T-helper 2 cell treated with Interferon-gamma antibody and Interleukin-4, amounts not matched to agents 5 μg/mL and 100 μg/mL, for 36 hours (primary cell): ENCODE data around the gene TNFRSF14.

Source experiments
- DNase-seq: peaks from one replicate; pipeline ENCODE4 v3.0.0; 2021; ENCODE audit warnings: low spot score
- H3K27ac Mint-ChIP-seq: one replicate; pipeline ENCODE4 v1.8.0; 2021; ENCODE audit warnings: mild to moderate bottlenecking, mixed read lengths
- H3K27me3 Mint-ChIP-seq: one replicate; pipeline ENCODE4 v1.8.0; 2021; ENCODE audit warnings: low read depth, mixed read lengths
- H3K36me3 Mint-ChIP-seq: one replicate; pipeline ENCODE4 v1.8.0; 2021; ENCODE audit warnings: low read depth, mixed read lengths
- H3K4me1 Mint-ChIP-seq: one replicate; pipeline ENCODE4 v1.8.0; 2021; ENCODE audit warnings: low read depth, mixed read lengths
- H3K4me3 Mint-ChIP-seq: one replicate; pipeline ENCODE4 v1.8.0; 2022; ENCODE audit warnings: mild to moderate bottlenecking, moderate library complexity, mixed read lengths
- H3K9me3 Mint-ChIP-seq: one replicate; pipeline ENCODE4 v1.8.0; 2021; ENCODE audit warnings: mixed read lengths

Gene TNFRSF14

DNA sequence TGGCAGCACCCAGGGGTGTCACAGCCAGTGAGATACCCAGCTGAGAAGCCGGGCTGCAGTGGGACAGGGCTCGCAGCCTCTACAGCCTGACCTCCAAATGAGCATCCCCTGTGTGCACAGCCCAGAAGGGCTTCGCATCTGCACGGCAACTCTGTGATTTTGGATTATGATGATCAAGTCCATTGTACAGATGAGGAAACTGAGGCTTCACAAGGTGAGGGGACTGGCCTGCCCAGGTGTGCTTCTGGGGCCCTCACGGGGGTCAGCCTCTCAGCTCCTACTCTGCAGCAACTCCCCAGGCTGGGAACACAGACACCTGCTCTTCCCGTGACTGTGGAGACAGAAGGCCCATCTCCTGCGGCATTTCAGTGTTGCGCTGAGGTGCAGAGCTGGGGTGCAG lies 17.3 kb upstream of the TNFRSF14 start:
- no peaks in the 10 kb centered on the region for H3K9me3 Mint-ChIP-seq
- H3K4me1 Mint-ChIP-seq = no peaks in the 10 kb centered on the region
- peaks cover 20% of the 10 kb centered on the region for H3K27me3 Mint-ChIP-seq
- H3K27ac Mint-ChIP-seq = no peak overlapping the region
- DNase-seq = no peak
- H3K36me3 Mint-ChIP-seq = no peaks in the 10 kb centered on the region
- H3K4me3 Mint-ChIP-seq = no peak overlapping the region

DNA sequence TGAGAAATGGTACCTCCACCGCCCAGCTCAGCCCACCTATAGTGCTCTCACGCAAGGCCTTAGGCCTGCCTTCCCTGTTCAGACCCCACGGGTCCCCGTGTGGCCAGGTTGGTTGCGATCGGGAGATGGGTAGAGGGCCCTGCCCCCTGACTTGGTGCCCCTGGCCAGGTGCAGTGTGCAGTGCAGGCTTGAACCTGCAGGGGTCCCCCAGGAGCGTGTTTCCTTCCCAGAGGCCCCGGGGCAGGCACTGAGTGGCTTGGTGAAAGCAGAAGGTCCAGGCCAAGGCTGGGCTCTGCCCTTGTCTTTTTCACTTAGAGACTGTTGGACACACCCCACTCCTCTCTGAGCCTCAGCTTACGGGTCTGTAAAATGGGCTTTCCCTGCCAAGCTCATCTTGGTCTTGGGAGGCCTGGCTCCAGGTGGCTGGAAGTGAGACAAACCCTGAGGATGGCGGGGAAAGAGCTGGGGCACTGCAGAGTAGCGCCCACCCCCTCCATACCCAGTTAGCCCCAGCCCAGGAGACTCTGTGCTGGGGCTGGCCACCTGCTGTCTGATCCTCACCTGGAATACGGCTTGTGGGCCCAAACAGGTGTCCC lies 16.8 kb upstream of the TNFRSF14 start:
- Mint-ChIP-seq H3K36me3 (no peaks in the 10 kb centered on the region), H3K9me3 (no peaks in the 10 kb centered on the region), H3K27me3 (peaks cover 17% of the 10 kb centered on the region), H3K27ac (no peak overlapping the region), H3K4me3 (no peak overlapping the region), H3K4me1 (no peaks in the 10 kb centered on the region)
- DNase-seq = no peak

DNA sequence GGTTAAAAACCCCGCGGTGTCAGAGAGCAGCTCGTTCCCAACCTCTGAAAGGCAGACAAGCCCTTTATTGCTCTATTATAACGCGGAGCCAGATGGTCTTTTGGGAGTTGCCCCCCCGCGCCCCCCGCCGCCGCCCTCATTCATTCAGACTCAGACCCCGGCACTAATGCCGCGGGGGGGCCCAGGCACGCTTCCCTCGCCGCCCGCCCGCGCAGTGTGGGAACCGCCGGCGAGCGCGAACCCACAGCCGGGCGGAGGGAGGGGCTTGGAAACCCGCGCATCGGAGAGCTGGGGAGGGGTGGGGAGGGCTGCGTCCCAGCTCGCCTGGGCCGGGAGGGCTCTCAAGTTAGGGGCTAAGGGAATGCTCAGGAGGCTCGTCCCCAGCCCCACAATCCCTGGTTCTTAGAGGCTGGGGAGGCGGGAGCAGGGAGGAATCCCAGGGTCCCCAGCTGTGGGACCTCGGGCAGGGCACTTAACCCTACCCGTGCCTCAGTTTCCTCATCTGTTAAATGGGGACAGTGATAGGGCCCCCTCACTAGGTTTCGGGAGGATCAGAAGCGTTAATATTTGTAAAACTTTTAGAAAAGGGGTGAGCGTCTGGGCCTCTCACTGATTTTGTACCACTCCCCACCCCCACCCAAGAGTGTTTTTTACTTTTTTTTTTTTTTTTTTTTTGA lies 15.2 kb upstream of the TNFRSF14 start:
- no peaks in the 10 kb centered on the region for H3K9me3 Mint-ChIP-seq
- DNase-seq = no peak
- no peaks in the 10 kb centered on the region for H3K4me1 Mint-ChIP-seq
- H3K27me3 Mint-ChIP-seq = peaks cover 13% of the 10 kb centered on the region
- H3K4me3 Mint-ChIP-seq = no peak overlapping the region
- H3K27ac Mint-ChIP-seq = no peak overlapping the region
- H3K36me3 Mint-ChIP-seq = no peaks in the 10 kb centered on the region

DNA sequence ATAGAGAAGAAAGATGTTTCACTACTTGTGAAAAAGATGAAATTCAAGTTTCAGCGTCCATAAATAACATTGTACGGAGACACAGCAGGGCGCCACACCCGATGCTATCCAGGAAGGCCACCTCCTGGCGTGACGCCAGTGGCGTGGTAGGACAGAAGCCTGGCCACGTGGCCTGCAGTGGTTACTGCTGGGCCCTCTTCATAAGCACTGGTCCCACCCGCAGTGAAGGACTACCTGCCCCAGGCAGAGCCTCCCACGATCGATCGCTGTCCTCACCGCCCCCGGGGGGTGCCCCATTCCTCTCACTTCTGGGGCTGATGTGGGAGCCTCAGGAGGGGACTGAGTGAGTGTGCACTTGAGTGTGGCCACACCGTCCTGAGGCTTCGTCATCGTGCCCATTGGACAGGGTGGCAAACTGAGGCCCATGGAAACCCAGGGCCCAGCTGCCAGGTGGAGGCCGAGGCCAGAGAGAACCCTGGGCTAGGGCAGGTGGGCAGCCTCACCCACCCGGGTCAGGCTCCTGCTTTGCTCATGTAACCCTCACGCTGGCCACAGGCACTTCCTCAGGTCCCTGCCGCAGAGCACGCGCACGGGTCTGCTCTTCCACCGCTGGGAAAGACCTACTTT lies 14.4 kb upstream of the TNFRSF14 start:
- H3K9me3 Mint-ChIP-seq = no peaks in the 10 kb centered on the region
- H3K27me3 Mint-ChIP-seq = peaks cover 9% of the 10 kb centered on the region
- DNase-seq = no peak
- no peaks in the 10 kb centered on the region for H3K36me3 Mint-ChIP-seq
- H3K4me1 Mint-ChIP-seq = no peaks in the 10 kb centered on the region
- H3K4me3 Mint-ChIP-seq = no peak overlapping the region
- H3K27ac Mint-ChIP-seq = no peak overlapping the region

GRCh38 chr1:2542246-2542915 lies 13.8 kb upstream of the TNFRSF14 start:
- Mint-ChIP-seq H3K36me3 (no peaks in the 10 kb centered on the region), H3K27me3 (peaks cover 7% of the 10 kb centered on the region), H3K9me3 (no peaks in the 10 kb centered on the region), H3K4me1 (no peaks in the 10 kb centered on the region), H3K4me3 (no peak overlapping the region), H3K27ac (no peak overlapping the region)
- no peak for DNase-seq

- H3K27me3 Mint-ChIP-seq = peaks cover 7% of the 10 kb centered on the region
- no peak overlapping the region for H3K4me3 Mint-ChIP-seq
- peaks cover 7% of the 10 kb centered on the region for H3K4me1 Mint-ChIP-seq
- no peak for DNase-seq
- H3K9me3 Mint-ChIP-seq = no peaks in the 10 kb centered on the region
- H3K36me3 Mint-ChIP-seq = no peaks in the 10 kb centered on the region
- H3K27ac Mint-ChIP-seq = no peak overlapping the region
Measured at GRCh38 chr1:2543543-2544092, 12.6 kb upstream of the TNFRSF14 start.

GRCh38 chr1:2544093-2544874 lies 11.9 kb upstream of the TNFRSF14 start:
- peaks cover 7% of the 10 kb centered on the region for H3K27me3 Mint-ChIP-seq
- H3K9me3 Mint-ChIP-seq = no peaks in the 10 kb centered on the region
- no peak overlapping the region for H3K4me3 Mint-ChIP-seq
- H3K27ac Mint-ChIP-seq = no peak overlapping the region
- DNase-seq = no peak
- no peaks in the 10 kb centered on the region for H3K36me3 Mint-ChIP-seq
- H3K4me1 Mint-ChIP-seq = peaks cover 11% of the 10 kb centered on the region

DNA sequence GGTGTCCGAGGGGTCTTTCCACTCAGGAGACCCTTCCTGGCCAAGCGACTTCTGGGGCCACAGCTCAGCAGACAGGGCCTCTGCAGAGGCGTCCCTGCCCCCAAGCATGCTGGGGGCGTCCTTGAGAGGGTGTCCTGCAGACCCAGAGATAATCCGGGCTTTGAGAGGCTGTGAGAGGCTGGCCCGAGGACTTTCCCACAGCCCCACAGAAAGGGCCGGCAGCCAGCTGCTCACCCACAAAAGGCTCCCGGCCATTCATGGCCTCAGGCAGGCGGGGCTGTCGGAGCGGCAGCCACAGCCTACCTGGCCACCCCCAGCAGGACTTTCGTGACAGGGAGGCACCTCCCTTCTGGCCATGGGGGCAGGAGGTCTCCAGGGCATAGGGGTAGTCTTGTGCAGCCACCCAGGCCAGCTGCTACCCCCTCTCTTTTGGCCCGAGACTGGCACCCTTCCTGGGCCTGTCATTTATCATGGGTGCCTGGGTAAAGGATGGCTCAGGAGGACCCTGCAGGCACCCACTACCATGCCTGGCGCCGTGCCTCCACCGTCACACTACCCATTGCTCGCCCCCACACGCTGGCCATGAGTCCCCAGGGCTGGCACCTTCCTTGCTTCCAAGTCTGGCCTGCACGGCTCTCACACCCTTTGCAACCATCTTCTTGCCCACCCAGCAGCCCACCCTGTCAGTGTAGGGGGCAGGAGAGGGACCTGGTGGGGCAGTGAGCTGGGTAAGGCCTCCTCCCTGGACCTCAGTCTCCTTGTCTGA lies 11.1 kb upstream of the TNFRSF14 start:
- Mint-ChIP-seq H3K9me3 (no peaks in the 10 kb centered on the region), H3K27ac (no peak overlapping the region), H3K27me3 (peaks cover 7% of the 10 kb centered on the region), H3K4me1 (peaks cover 13% of the 10 kb centered on the region), H3K36me3 (peaks cover 2% of the 10 kb centered on the region), H3K4me3 (no peak overlapping the region)
- DNase-seq = no peak

GRCh38 chr1:2545754-2546514 lies 10.2 kb upstream of the TNFRSF14 start:
- H3K27ac Mint-ChIP-seq = peak overlapping the region; percentile 95
- peaks cover 4% of the 10 kb centered on the region for H3K36me3 Mint-ChIP-seq
- no peaks in the 10 kb centered on the region for H3K9me3 Mint-ChIP-seq
- H3K4me3 Mint-ChIP-seq = peak overlapping the region; percentile 87
- H3K4me1 Mint-ChIP-seq = peaks cover 13% of the 10 kb centered on the region
- DNase-seq = peak; percentile 88
- H3K27me3 Mint-ChIP-seq = peaks cover 7% of the 10 kb centered on the region

DNA sequence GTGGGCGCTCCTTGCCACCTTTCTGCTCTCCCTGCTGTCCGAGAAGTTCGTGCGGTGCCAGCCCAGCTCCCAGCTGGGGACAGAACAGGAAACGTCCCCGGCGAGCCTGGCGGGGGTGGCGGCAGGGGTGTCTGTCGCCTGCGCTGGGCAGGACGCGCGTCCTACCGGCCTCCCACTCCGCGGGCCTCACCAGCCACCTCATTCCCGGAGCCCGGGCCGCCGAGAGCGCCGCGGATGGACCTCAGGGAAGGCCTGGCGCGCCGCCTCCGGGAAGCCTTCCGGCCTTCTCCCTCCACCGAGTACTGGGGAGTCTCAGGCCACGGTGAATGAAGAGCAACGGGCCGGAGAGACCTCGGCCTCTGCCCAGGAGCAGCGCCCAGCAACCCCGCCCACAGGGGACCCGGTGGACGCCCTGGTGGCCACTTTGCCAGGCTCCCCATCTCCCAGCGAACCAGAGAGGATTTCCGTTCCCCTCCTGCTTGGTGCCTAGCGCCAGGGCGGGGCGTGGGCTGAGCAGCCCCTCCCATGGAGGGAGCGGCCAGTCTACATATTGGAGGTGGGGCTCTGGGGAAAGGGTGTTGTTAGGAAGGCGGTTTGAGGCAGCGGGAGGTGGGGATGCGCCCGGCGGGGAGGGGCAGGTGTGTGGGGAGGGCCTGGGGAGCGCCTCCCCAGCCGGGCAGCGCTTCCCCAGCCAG lies 9.5 kb upstream of the TNFRSF14 start:
- Mint-ChIP-seq H3K9me3 (no peaks in the 10 kb centered on the region), H3K4me3 (peak overlapping the region; percentile 87), H3K27ac (peak overlapping the region; percentile 95), H3K4me1 (peaks cover 13% of the 10 kb centered on the region), H3K36me3 (peaks cover 6% of the 10 kb centered on the region), H3K27me3 (peaks cover 4% of the 10 kb centered on the region)
- DNase-seq = peak; percentile 87

DNA sequence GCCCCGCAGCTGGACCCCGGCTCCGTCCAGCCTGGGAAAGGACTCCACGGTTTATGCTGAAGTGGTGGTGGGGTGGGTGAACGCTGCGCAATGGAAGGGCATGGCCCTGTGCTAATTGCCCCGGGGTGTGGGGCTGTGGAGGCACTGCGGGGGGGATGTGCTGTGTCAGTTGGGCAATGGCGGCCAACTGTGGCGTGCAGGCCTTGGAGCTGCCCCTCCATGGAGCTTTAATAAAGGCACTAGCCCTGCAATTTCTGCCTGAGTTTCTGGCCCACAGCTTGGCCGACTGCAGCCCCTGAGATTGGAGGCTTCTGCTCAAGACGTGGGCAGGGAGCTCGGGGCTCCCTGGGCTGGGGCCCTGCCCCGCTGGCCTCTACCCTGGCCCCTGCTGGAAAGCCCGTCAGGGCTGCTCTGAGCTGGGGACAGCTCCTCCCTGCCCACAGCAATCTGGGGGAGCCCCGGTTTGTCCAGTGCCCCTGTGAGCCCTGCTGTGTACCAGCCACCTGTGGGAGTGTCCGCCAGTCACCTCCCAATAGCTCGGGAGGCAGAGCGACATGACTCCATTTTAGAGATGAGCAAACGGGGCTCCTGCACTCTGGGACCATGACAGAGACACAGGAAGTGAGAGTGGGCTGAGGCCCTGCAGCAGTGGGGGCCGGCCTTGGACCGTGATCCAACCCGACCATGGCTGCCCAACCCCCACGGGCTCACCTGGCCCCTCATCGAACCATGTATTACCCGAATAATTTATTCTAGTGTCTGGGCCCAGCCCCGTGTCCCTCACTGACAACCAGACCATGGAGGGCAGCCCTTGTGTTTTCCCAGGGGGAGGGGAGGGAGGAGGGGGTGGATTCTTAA lies 8.7 kb upstream of the TNFRSF14 start:
- H3K9me3 Mint-ChIP-seq = no peaks in the 10 kb centered on the region
- peaks cover 13% of the 10 kb centered on the region for H3K4me1 Mint-ChIP-seq
- DNase-seq = peak; percentile 69
- peaks cover 6% of the 10 kb centered on the region for H3K36me3 Mint-ChIP-seq
- peak overlapping the region; percentile 87 for H3K4me3 Mint-ChIP-seq
- H3K27me3 Mint-ChIP-seq = no peaks in the 10 kb centered on the region
- peak overlapping the region; percentile 95 for H3K27ac Mint-ChIP-seq
